ENCODE results near the gene BCL11B.

Gene BCL11B

DNA sequence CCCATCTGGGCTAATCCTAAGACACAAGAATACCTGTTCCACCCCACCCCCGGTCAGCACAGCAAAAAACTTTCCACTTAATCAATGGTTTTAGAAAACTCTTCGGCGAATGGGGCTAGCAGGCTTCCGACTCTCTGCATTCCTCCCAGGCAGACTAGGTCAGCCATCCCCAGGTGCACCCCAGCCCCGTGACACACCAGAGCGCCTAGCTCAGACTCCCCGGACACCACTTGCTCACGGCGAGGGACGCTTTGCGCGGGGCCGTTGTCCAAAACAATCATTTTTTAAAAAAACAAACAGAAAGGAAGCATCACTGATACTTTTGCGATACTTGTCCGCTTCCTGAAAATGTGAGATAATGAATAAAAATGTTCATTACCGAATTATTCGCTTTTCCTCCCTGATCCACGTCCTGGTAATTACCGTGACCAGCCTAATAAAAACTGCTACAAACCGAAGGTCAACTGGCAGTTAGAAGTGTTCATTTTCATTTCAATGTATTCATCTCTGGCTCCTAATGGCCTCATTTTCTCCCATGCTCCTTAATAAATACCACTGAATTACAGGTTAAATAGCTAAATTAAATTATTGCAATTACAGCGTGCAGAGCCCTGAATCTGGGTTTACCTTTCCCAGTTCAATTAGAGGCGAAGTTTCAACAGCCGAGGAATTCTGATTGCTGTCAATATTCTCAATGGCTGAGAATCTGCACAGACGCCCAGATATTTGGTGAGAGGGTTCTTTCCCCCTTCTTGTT is 73.1 kb downstream of the BCL11B start:
- no peak overlapping the region for H3K27ac ChIP-seq
- no peaks in the 10 kb centered on the region for H3K9me3 ChIP-seq (ENCODE audit: severe bottlenecking)
- no peak overlapping the region for H3K4me3 ChIP-seq (ENCODE audit: low read depth, low read length)
- TF ChIP-seq, protein P1, sequence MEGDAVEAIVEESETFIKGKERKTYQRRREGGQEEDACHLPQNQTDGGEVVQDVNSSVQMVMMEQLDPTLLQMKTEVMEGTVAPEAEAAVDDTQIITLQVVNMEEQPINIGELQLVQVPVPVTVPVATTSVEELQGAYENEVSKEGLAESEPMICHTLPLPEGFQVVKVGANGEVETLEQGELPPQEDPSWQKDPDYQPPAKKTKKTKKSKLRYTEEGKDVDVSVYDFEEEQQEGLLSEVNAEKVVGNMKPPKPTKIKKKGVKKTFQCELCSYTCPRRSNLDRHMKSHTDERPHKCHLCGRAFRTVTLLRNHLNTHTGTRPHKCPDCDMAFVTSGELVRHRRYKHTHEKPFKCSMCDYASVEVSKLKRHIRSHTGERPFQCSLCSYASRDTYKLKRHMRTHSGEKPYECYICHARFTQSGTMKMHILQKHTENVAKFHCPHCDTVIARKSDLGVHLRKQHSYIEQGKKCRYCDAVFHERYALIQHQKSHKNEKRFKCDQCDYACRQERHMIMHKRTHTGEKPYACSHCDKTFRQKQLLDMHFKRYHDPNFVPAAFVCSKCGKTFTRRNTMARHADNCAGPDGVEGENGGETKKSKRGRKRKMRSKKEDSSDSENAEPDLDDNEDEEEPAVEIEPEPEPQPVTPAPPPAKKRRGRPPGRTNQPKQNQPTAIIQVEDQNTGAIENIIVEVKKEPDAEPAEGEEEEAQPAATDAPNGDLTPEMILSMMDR (IDR thresholded peaks at IDR 0.05; ENCODE audit: low read depth, low read length) = no peak
- H3K36me3 ChIP-seq = no peaks in the 10 kb centered on the region
- no peak for DNase-seq
- peaks cover 54% of the 10 kb centered on the region for H3K27me3 ChIP-seq (ENCODE audit: insufficient read depth, low read depth, severe bottlenecking)

DNA sequence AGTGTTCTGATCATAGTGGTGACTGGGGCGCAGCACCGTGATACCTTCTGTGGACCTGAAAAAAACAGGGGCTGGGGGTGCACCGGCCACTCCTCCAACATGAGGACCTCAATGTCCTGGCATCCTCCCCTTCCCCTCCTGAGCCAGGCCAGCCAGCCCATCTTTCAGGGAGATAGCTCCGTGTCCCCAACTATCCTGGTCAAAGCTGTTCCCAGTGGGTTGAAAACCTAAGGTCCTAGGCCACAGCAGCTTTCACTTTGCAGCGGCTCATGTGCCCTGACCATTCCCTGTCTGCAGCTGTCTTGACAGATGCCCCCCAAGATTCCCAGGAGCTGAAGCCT is 75.7 kb downstream of the BCL11B start:
- no peaks in the 10 kb centered on the region for H3K36me3 ChIP-seq
- TF ChIP-seq, protein P1 (IDR thresholded peaks at IDR 0.05; ENCODE audit: low read depth, low read length) = no peak
- no peak for DNase-seq
- peaks cover 44% of the 10 kb centered on the region for H3K27me3 ChIP-seq (ENCODE audit: insufficient read depth, low read depth, severe bottlenecking)
- H3K9me3 ChIP-seq (ENCODE audit: severe bottlenecking) = no peaks in the 10 kb centered on the region
- H3K4me3 ChIP-seq (ENCODE audit: low read depth, low read length) = no peak overlapping the region
- H3K27ac ChIP-seq = no peak overlapping the region

DNA sequence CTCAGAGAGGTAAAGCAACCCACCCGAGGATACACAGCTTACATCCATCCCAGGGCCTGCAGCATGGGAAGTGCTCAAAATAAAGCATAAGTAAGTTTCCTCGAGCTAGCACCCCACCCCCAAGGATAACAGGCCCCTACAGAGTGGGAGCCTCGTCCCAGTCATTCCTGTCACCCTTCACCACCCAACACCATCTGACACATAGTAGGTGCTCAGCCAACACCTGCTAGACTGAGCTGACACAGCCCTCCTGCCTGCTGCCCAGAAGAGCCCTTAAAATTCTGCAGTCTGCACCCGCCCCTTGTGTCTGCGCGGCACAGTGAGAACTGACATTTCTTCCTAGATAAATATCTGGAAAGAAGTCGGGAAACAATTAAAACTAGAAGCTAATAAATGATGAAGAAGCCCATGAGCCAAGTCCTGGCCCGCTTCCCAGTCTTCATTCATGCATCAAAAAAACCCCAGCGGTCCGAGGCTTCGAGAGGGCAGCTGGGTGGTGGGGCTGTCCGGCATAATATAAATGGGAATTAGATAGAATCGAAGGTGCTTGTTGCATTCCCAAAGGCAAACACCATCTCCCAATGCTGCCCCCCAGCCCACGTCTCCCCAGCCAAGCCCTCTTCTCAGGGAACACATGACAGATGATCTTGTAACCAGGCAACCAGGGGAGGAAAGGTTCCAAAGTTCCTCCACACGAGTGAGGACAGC is 76.2 kb downstream of the BCL11B start:
- H3K27me3 ChIP-seq (ENCODE audit: insufficient read depth, low read depth, severe bottlenecking) = peaks cover 45% of the 10 kb centered on the region
- DNase-seq = no peak
- no peaks in the 10 kb centered on the region for H3K36me3 ChIP-seq
- H3K27ac ChIP-seq = no peak overlapping the region
- H3K4me3 ChIP-seq (ENCODE audit: low read depth, low read length) = no peak overlapping the region
- TF ChIP-seq, protein P1 (IDR thresholded peaks at IDR 0.05; ENCODE audit: low read depth, low read length) = no peak
- H3K9me3 ChIP-seq (ENCODE audit: severe bottlenecking) = no peaks in the 10 kb centered on the region

DNA sequence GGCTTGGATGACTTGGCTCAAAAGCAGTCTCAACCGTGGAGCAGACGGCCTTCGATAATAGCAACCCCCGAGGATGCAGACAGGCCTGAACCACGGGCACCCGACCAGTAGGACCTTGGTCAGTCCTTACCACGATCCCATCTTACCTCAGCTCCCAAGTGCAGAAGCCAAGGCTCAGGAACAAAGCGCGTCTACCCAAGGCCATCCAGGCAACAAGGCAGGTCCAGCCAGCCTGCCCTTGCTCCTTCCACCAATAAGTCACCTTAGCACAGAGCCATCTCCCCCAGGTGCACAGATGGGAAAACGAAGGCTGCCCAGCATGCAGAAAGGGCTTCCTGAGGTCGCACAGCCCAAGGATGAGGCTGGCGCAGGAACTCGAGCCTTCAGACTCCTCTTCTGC is 77.3 kb downstream of the BCL11B start:
- Histone ChIP-seq H3K9me3 (ENCODE audit: severe bottlenecking) (no peaks in the 10 kb centered on the region), H3K27ac (no peak overlapping the region), H3K36me3 (no peaks in the 10 kb centered on the region), H3K4me3 (ENCODE audit: low read depth, low read length) (no peak overlapping the region), H3K27me3 (ENCODE audit: insufficient read depth, low read depth, severe bottlenecking) (peaks cover 54% of the 10 kb centered on the region)
- DNase-seq = no peak
- TF ChIP-seq, protein P1 (IDR thresholded peaks at IDR 0.05; ENCODE audit: low read depth, low read length) = no peak

DNA sequence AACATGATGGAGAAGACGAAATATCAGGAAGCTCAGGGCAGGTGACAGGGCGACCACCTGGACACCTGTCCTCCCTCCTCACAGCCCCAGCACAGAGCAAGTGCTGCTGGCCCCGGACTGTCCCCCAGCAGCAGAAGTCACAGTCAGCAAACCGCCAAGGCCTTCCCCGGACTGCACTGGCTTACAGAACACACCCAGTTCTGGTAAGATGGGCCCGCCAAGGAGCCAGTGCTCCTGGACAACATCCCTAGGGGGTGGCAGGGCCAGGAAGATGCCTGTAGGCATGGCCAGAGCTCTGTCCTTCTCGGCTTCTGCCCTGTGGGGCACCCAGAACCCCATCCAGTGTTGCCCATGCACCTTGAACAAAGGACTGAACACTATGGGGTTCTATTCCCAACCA is 77.9 kb downstream of the BCL11B start:
- Histone ChIP-seq H3K27me3 (ENCODE audit: insufficient read depth, low read depth, severe bottlenecking) (peaks cover 57% of the 10 kb centered on the region), H3K27ac (no peak overlapping the region)

More for the DNA sequence above, 77.9 kb downstream of the BCL11B start:
- TF ChIP-seq, protein P1 (IDR thresholded peaks at IDR 0.05; ENCODE audit: low read depth, low read length) = no peak
- H3K4me3 ChIP-seq (ENCODE audit: low read depth, low read length) = no peak overlapping the region
- no peak for DNase-seq
- H3K9me3 ChIP-seq (ENCODE audit: severe bottlenecking) = no peaks in the 10 kb centered on the region
- no peaks in the 10 kb centered on the region for H3K36me3 ChIP-seq

Data from WERI-Rb-1 (cell line).